Testis (tissue), 2 donors: ENCODE data around the gene VMP1.

Experiments
- CTCF ChIP-seq, 3 experiments: fragments of 450-650 bp in 2 of 3; fragments of 200-600 bp in 1 of 3; sonication (generic) in 1 of 3; IDR thresholded peaks; one replicate each; pipeline ENCODE4 v1.5.1; 2016 to 2019; ENCODE audit warnings: antibody characterized with exemption in 3 of 3, mild to moderate bottlenecking in 2 of 3, moderate library complexity in 1 of 3
- POLR2A ChIP-seq: fragments of 450-650 bp; IDR thresholded peaks from one replicate; pipeline ENCODE4 v1.6.1; 2017; ENCODE audit warnings: antibody characterized with exemption, mild to moderate bottlenecking, moderate library complexity

DNA sequence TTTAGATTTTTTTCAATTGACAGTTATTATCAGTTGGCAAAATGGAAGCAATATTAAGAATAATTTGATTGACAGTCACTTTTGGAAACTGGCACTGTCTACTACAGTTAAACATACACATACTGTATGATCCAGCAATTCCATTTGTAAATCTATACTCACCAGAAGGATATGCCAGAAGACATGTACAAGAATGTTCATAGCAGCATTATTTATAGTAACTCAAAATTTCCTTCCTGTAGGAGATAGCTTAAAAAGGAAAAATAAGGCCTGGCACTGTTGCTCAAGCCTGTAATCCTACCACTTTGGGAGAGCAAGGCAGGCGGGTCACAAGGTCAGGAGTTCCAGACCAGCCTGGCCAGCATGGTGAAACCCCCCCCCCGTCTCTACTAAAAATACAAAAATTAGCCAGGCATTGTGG lies 89.3 kb downstream of the VMP1 start:
- TF ChIP-seq CTCF (IDR thresholded peaks at IDR 0.05) (no peak), POLR2A (no peak)
